ENCODE measurements around the gene NAA50. TPM values are rescaled to one million over a fixed set of nuclear protein-coding genes. Genes with fewer than 3 reads are reported as not detected.

The NAA50 gene
- total and polyA plus RNA-seq, 2 of the 13 experiments (the other 11 are each of a cell fraction or from before 2014, with no cell fraction given): 30.2 to 233 TPM

GRCh38 chr3:113676261-113676660 is 69.8 kb downstream of the NAA50 start:
- Histone ChIP-seq H3K79me2 (ENCODE audit: insufficient read depth, low read length) (no peaks in the 10 kb centered on the region), H3K27ac (ENCODE audit: extremely low read length, insufficient read depth, low read length) (no peak overlapping the region), H3K27me3 (ENCODE audit: control insufficient read depth in 1 of 2, insufficient read depth in 2 of 2, low read length in 2 of 2) (no peaks in the 10 kb centered on the region), H3K36me3 (replicated peaks in 1 of 2; ENCODE audit: control insufficient read depth in 1 of 2, insufficient read depth in 2 of 2, low read length in 2 of 2) (peaks cover 5 to 35% of the 10 kb centered on the region in 2 experiments; a peak in 4 of 5 replicates), H3K9ac (ENCODE audit: insufficient read depth, low read depth, low read length) (no peak overlapping the region), H4K20me1 (ENCODE audit: insufficient read depth, low read length) (no peaks in the 10 kb centered on the region), H3K4me2 (ENCODE audit: low read depth, low read length) (no peak overlapping the region), H3K4me3 (replicated peaks in 1 of 3; ENCODE audit: insufficient read depth in 1 of 3, low read depth in 2 of 3, low read length in 3 of 3) (no peak overlapping the region), H2AFZ (ENCODE audit: low read length) (no peak overlapping the region), H3K4me1 (ENCODE audit: insufficient read depth, low read length) (no peaks in the 10 kb centered on the region), H3K9me3 (ENCODE audit: low read length) (no peaks in the 10 kb centered on the region)
- in situ Hi-C loops (cut with HindIII; ENCODE audit: extremely low pct_ligation_motif_present, low pct_unique_long_range_greater_than_20kb): no loop called here
- no peak for TF ChIP-seq HNRNPUL1 (IDR thresholded peaks at IDR 0.05; ENCODE audit: low read depth, low read length)
- no peak for TF ChIP-seq FLYWCH1 (CRISPR knock-in tag; IDR thresholded peaks at IDR 0.05)
- no peak for TF ChIP-seq ZNF337 (CRISPR knock-in tag; IDR thresholded peaks at IDR 0.05; ENCODE audit: borderline replicate concordance, low read depth)
- no peak for TF ChIP-seq CHD2 (IDR thresholded peaks at IDR 0.05; ENCODE audit: low read depth, low read length)
- no peak for TF ChIP-seq TGIF2 (CRISPR knock-in tag; IDR thresholded peaks at IDR 0.05)
- no peak for TF ChIP-seq MTF2 (CRISPR knock-in tag; IDR thresholded peaks at IDR 0.05; ENCODE audit: borderline replicate concordance)
- TF ChIP-seq AGO1 (IDR thresholded peaks at IDR 0.05; ENCODE audit: low read depth, low read length, poor library complexity, severe bottlenecking): no peak
- TF ChIP-seq AKAP8 (CRISPR knock-in tag; IDR thresholded peaks at IDR 0.05): no peak
- POLR2A ChIA-PET: no interaction called here
- BruUV-seq (replicated peaks): no TSS peak
- 98% methylated on average over 3 of the region's 3 CpGs for WGBS (ENCODE audit: low lambda C conversion rate)
- intact Hi-C loops (cut with micrococcal nuclease; ENCODE audit: unreplicated experiment): no loop called here
- CTCF ChIA-PET (ENCODE audit: low intra/inter-chr PET ratio, low total read pairs): no interaction called here
- no peak for FAIRE-seq
- ATAC-seq: no peak
- no peak for DNase-seq (ENCODE audit: low spot score)

GRCh38 chr3:113673593-113673992 is 72.5 kb downstream of the NAA50 start:
- in situ Hi-C loops (cut with HindIII; ENCODE audit: extremely low pct_ligation_motif_present, low pct_unique_long_range_greater_than_20kb): no loop called here
- ChIA-PET POLR2A (interaction anchor here (1.1 kb wide), 1 partner anchor 23 kb away, joined by 6 read pairs; the partner anchor contains the start of gene USF3), CTCF (ENCODE audit: low intra/inter-chr PET ratio, low total read pairs) (no interaction called here)
- no peak overlapping the region for H2AFZ ChIP-seq (ENCODE audit: low read length)
- ATAC-seq (no peak), DNase-seq (ENCODE audit: low spot score) (no peak), FAIRE-seq (no peak)
- no peaks in the 10 kb centered on the region for H3K27me3 ChIP-seq (ENCODE audit: control insufficient read depth in 1 of 2, insufficient read depth in 2 of 2, low read length in 2 of 2)
- no TSS peak for BruUV-seq (replicated peaks)
- no peaks in the 10 kb centered on the region for H4K20me1 ChIP-seq (ENCODE audit: insufficient read depth, low read length)
- H3K4me1 ChIP-seq (ENCODE audit: insufficient read depth, low read length): no peaks in the 10 kb centered on the region
- H3K27ac ChIP-seq (ENCODE audit: extremely low read length, insufficient read depth, low read length): no peak overlapping the region
- no peaks in the 10 kb centered on the region for H3K9me3 ChIP-seq (ENCODE audit: low read length)
- H3K4me3 ChIP-seq (replicated peaks in 1 of 3; ENCODE audit: insufficient read depth in 1 of 3, low read depth in 2 of 3, low read length in 3 of 3): no peak overlapping the region
- WGBS (ENCODE audit: low lambda C conversion rate): 94% methylated on average over 4 of the region's 4 CpGs
- intact Hi-C loops (cut with micrococcal nuclease; ENCODE audit: unreplicated experiment): no loop called here
- H3K4me2 ChIP-seq (ENCODE audit: low read depth, low read length): no peak overlapping the region
- H3K79me2 ChIP-seq (ENCODE audit: insufficient read depth, low read length): no peaks in the 10 kb centered on the region
- TF ChIP-seq ZNF431 (CRISPR knock-in tag; IDR thresholded peaks at IDR 0.05; ENCODE audit: borderline replicate concordance, low read depth) (no peak), ZEB1 (IDR thresholded peaks at IDR 0.05; ENCODE audit: insufficient replicate concordance, low read depth) (no peak), DR1 (CRISPR knock-in tag; IDR thresholded peaks at IDR 0.05) (no peak)
- peaks cover 5 to 35% of the 10 kb centered on the region in 2 experiments; a peak in 4 of 5 replicates for H3K36me3 ChIP-seq (replicated peaks in 1 of 2; ENCODE audit: control insufficient read depth in 1 of 2, insufficient read depth in 2 of 2, low read length in 2 of 2)
- no peak overlapping the region for H3K9ac ChIP-seq (ENCODE audit: insufficient read depth, low read depth, low read length)

Measured in HepG2 (cell line).